NCI-H345 (cell line): ENCODE measurements around the gene MLIP.
"Not testable (repeated sequence)": the region's sequence is repeated elsewhere in the genome, so short reads cannot be mapped to it uniquely, and the experiment has no call there.

Experiments
- DNase-seq: peaks from one replicate; lab custom pipeline; 2025; lab: John Stamatoyannopoulos, UW

MLIP gene

DNA sequence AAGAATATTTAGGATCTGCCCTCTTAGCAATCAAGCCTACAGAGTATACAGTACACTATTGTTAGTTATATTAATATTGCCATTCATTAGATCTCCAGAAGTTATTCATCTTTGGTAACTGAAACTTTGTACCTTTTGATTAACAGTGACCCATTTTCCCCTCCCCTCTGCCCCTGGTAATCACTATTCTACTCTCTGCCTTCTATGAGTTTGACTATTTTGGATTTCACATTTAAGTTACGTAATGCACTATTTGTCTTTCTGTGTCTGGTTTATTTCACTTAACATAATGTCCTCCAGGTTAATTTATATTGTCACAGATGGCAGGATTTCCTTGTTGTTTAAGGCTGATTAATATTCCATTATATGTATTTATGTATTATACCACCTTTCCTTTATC lies 111.0 kb downstream of the MLIP start:
- no peak for DNase-seq

DNA sequence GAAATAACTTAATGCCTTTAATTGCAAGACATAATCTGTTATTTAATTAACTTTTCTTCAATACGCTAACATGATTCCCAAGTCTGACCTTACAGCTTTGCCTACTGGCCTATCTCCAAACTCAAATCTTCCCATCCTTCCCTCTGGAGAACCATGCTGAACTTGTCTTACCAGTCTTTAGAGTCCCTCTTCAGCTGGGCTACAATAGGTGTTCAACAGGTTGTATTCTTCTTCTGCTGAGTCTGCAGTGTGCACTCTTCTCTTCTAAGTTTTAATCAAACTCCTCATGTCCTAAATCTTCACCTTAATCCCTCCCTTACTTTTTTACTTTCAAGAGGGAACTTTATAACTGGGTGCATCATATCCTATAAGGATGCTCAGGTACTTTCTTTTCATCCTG lies 121.5 kb downstream of the MLIP start:
- DNase-seq = no peak

DNA sequence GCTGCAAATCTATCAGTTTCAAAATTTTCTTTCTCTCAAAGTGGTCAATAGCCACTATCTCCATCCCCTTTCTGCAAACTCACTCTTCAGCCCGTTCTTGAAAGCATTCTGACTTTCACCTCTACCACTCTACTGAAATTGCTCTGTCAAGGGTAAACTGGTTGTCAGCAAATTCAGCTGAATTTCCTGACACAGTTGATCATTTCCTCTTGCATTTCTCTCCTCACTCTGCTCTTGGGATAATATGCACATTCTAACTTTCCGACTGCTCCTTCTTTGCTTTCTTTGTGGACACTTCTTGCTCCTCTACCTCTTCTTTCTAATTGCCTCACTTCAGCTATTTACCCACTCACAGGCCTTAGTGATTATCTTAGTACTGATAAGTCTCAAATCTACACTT lies 123.3 kb downstream of the MLIP start:
- DNase-seq = no peak

DNA sequence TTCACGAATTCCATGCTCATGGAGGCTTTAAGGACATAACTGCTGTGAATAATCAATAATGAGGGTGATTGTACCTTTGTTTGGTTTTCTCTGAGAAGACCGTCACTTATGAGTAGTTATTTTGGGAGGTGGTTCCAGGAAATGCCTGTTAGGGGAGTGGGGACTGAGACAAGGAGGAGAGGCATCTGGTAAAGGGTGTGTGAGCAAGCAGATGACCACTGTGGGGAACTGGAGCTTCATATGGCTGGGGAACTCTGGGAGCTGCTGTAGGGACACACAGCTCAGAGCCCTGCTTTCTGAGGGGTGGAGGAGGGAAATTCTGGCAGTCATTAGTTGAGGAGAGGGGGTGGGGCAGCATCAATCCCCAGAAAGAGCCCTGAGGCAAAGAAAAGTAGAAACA lies 125.7 kb downstream of the MLIP start:
- DNase-seq = no peak

DNA sequence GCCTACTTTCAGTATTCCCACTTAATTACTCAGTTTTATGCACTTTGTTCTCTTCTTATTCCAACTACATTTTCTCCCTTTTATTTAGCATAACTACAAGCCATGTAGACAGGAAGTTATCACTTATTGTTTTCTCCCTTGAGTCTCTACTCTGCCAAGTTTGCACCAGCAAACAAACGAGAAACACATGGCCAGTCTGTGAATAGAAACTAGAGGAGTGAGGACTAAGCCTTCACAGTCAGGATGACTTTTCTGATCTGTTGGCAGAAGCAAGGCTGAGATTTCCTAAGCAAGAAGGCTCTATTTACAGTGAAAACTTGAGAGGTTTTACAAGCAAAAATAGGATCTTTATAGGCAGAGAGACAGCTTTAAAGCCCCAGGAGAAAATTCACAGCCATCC lies 127.2 kb downstream of the MLIP start:
- DNase-seq = no peak

DNA sequence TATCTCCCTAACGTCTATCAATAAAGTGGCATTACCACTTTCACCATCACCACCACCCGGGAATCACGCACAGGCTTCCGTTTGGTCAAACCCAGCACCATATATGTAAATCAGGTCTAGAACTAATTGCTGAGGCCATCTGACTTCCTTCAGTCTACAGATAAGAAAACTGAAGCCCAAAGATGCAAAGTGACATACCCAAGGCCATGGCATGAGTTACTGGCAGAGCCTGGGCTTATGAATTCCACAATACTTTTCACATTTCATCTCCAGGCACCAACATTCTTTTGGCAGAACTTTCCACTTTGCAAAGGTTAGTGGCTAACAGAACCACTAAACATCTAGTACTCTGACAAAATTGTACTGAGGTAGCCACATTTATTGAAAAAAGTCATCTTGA lies 132.5 kb downstream of the MLIP start:
- DNase-seq = no peak

DNA sequence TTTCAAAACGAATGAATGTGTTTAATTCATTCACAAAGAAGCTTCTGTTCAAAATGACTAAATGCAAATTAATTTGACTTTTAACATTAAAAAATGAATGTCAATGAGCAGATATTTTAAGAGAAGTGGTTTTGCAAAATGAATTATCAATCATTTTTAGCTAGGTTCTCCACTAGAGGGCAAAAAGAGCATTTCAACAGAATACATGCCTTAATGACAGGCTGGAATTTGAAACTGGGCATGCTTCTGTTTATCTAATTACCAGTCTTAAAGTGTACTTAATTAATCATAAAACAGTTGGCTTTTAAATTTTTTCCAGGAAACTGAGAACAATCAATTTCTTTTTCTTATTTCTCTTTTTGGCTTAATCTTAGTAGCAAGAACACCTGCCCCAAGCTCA lies 133.2 kb downstream of the MLIP start:
- no peak for DNase-seq

DNA sequence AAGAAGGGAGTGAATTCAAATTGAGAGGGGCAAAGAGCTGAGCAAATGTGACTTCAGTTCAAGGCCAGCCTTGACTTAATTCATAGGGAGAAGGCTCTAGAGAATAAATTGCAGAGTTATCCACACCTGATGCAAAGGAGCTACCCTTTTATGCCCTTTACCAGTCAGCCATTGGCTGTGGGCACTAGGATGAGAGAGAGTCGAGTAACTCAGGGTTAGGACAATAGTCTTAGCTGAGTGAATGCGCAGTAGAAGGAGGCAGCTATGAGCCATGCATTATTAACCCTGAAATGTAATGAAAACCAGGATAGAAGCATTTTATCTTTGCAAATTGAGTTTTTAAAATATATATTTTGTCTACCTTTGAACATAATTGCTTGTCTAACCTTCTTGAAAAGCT lies 134.0 kb downstream of the MLIP start:
- DNase-seq = no peak

DNA sequence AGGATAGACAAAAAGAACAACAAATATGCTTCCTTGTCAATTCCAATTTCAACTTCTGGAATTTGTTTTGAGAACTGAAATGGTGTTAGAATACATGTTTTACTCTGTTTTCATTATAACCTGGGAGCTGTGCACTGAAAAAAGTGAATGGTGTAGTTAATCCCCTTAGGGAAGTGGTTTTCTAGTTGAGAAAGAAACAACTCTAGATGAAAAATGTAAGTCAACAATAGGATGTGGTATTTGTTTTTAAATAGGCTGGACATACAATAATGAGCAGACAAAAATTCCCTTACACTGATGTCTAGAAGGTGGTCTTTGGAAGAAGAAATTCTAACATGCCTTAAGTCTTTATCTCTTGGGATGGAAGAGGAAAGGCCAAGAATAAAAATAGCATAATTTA lies 137.1 kb downstream of the MLIP start:
- DNase-seq = no peak

DNA sequence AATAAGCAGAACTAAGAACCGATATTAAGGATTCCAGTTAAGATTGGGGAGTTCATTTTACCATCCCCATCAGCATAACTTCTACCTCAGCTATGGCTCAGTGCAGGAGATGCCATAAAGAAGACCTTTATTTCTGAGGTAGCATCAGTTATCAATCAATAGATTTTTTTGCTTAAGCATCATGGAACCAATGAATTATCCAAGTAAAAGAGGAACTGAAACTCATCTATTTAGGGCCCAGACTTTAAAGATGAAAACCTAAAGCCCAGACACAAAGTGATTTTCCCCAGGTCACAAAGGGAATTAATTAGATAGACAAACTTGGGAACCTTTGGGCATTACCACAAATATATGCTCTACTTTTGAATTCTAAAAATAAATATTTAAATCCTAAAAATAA lies 137.8 kb downstream of the MLIP start:
- DNase-seq = no peak

DNA sequence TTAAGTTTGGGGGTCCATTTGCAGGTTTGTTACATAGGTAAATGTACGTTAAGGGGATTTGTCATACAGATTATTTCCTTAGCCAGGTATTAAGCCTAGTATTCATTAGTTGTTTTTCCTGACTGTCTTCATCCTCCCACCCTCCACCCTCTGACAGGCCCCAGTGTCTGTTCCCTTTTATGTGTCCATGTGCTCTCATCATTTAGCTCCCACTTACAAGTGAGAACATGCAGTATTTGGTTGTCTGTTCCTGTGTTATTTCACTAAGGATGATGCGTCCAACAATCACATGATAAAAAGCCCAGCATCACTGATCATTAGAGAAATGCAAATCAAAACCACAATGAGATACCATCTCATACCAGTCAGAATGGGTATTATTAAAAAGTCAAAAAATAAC lies 138.6 kb downstream of the MLIP start:
- DNase-seq = not testable (repeated sequence)

DNA sequence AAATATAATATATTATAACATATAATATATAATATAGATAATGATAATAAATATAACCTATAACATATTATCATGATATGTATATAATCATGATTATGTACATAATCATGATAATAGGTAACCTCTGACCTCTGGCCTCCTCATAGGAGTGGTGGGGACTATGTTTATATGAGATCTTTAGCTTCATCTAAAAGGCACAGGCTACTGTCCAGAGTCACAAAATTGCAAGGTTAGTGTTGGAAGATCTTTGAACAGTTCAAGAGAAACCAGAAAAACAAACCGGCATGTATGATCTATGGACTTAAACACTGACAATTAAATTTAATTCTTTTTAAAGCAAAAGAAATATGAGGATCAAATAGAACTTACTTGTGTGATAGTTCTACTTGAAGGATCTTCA lies 141.3 kb downstream of the MLIP start:
- DNase-seq = no peak

DNA sequence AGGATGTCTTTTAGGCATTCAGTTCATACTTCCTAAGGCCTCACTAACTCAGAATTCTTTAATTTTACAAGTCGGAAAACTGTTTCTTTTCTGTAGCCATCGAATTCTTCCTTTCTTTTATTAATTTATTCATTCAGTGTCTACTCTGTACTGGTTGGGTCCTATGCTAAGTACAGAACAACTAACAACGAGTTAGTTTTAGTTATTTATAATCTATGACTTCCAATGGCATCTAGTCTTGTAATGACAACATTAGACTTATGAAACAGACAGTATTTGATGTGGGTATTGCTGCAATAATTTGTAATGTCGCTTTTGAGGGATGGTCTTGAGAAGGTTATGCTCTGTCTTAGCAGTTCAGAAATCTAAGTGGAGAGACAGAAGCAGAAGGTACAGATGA lies 141.7 kb downstream of the MLIP start:
- no peak for DNase-seq

DNA sequence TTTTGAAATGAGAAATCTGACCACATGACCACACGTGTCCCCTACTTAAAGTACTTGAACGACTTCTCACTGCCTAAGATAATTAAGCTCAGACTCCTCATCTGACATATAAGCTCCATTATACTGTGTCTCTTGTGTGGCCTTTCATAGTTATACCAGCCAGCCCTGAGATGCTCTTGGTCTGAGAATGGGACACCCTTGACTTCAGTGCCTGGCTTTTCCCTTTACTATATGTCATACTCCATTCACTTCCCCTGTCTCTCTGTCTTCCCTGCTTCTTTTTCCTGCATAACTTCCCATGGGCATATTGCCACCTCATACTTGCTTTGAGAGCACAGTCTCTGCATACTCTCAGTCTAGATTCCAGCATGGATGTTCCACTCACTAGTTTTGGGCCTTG lies 143.6 kb downstream of the MLIP start:
- DNase-seq = no peak

DNA sequence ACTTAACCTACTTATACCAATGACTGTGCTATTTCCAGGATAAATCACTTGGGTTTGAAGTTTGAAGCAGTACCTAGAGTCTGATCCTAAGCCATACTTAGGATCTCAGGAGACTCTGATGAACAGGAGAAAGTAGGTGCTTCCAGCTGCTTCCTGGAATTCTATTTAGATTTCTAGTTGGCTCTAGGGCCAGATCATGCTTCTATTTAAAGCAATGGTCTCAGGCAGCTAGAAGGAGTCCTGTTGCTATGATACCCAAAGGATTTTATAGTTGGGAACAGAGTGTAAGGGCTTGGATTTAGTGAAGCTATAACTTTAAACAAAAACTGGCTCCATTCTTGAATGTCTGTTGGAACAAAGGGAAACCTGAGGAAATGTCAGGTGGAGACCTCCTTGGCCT lies 144.6 kb downstream of the MLIP start:
- DNase-seq = no peak

DNA sequence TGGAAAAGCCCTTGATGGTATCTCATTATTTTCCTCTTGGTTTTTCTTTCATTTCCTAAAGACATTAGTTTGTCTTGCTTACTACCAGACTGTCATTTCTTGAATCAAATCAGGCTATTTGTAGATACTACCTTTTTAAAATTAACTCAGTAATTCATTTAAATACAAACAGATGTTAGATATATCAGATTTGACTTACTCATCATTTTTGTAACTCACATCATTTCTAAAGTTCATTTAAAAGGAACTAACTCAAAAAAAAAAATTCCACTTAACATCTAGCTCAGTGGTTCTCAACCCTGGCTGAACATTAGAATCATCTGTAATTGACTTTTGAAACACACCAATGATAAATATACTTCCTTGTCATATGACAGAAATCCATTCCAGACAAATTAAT lies 148.8 kb downstream of the MLIP start:
- DNase-seq = no peak

DNA sequence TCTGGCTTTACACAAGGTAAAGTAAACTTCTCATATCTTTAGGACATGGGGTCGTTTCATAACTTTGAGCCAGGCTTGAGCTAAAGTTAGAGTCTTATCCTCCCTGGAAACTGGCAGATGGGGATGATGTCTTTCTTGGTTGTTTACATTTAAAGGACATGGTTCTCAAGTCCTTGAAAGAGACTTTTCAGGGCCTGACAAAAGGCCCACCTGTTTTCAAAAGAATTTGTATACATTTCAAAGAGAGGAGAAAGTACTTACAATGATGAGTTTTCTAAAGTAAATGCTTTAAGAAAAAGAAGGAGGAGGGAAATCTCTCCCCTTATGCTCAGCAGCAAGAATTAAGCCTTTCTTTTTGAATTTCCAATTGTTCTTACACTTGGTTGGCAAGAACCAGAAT lies 151.3 kb downstream of the MLIP start:
- no peak for DNase-seq

DNA sequence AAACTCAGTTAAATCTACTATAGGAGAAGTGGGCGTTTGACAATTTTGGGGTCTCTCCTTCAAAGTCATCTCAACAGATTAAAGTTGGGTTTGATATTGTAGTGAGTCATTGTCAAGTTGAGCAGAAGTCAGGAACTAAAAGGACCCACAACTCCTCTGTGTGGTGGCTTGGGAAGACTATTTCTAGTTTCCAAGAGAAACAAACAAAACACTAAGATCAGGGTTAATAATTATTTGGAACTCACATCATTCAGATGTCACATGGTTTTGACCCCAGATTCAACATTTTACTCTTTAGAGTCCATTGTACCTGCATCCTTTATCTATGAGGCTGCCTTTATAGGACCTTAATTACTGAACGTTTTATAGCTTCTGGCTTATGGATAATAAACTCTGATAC lies 151.7 kb downstream of the MLIP start:
- no peak for DNase-seq

DNA sequence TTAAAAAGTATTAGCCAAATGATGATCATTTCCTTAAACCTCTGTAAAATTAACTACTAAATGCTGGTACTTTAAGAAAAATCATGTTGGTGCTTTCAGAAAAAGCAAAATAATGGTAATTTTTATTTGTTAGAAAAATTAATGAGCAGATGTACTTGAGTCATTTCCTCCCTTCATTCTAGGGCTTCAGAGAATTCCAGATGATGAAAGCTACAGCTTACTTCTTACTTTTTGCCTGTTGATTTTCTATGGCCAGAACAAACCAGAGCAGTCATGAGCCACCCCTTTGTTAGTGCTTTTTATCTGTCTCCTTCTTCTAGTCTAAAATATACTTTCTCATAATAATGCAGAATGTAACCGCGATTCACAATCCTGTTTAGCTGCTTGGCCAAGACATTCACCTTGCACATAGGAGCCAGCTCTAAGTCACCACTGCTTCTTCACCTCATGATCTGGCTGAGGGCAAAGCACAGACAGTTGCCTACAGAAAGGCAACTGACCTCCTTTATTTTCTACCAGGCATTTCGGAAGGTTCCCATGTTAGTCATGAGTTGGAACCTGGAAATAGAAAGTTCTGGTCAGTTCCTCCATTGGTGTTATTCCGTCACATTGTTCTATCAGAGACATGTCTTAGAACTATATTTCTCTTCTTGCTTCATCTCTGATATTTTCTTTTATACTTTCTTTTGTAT lies 153.5 kb downstream of the MLIP start:
- no peak for DNase-seq

DNA sequence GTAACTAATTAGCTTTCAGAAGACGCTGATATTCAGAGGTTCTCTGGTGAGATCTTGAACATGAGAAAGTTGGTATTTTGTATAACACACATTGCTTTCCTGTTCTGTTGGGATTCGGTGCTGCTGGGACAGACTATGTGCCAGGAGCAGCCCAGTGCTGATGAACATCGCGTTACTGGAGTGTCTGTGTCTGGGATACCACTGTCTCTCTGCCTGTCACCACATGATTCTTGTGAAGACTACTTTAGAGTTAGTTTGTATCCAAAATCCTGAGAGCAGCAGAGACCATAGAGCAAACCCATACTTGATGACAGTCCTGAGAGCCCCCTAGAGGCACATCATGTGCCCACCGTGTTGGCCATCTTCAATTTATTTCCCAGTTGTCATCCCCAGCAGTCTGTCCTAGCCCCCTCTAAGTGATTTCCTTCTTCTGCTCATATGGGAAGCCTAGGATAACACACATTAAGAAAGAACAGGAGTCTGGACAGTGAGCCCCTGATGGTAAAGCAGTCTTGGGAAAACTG lies 155.2 kb downstream of the MLIP start:
- DNase-seq = no peak

DNA sequence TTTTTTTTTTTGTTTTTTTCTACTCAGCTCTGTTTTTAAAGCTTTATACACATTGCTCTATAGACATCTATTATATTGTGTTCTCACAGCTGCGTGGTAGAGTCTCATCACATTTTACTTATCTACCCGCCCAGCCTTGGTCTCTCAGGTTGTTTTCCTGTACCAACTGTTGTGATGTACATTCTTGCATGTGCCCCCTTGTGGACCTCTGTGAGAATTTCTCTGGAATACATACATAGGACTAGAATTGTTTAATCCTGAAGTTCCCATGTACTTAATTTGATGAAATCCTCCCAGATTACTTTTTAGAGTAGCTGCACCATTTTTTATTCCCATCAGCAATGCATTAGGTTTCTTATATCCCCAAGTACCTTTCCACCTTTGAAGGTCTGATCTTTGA lies 156.6 kb downstream of the MLIP start:
- no peak for DNase-seq

DNA sequence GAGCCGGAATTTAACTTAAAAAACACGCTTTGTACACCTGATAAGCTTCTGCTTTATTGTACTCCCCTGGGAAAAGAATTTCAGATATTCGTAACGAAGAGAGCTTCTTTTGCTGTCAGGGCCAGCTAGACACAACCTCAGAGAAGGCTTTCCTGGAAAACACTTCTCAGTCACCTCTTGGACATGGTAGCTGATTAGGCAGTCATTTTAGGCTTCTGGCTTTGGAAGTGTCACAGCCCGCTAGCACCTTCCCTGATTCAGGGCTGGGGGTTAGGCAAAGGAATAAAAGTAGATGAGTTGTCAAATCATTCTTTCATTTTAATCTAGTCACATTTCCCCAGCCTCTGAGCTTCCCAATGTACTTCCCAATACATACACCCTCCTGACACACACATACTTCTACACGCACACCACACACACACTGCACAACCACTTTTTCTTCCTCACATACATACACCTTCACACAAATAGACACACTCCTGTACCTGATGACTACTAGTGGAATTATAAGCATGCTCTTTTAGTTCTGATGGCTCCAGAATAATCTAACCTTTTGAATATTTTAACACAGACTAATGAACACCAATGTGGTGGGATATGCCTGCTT lies 162.1 kb downstream of the MLIP start:
- no peak for DNase-seq

DNA sequence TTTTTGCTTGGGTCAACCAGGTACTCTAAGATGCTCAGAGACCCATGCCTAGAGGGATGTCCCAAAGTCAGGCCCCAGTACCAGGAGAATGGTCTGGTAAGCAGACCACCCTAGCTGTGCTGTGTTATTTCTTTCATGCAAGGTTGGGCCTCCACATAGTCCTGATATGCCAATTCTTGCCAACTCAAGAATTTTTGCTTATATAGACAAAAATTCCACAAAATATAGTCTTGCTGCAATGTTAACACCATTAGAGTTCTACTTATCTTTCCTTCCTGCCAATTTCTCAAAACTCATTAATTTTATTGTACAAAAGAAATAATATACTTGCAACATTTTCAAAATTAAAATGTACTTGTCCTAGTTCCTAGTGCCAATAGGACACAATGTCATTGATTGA lies 163.1 kb downstream of the MLIP start:
- no peak for DNase-seq

DNA sequence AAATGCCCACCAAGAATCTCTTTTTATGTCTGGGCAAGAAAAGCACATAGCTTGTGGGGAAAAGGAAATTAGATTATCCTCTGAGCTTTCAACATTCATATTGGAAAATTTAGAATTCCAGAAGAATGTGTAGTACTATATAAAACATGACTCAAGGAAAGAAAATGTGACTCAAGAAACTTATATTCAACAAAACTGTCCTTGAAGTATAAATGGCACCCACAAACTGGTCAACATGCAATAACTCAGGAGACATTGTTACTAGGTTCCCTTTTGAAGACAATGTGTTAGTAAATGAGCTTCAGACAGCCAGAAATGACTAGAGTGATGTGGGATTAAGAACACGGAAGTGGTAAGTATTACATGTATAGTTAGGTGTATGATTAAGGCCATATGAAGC lies 170.9 kb downstream of the MLIP start:
- DNase-seq = no peak
